ENCODE measurements around the gene SYNE2.

SYNE2 gene

DNA sequence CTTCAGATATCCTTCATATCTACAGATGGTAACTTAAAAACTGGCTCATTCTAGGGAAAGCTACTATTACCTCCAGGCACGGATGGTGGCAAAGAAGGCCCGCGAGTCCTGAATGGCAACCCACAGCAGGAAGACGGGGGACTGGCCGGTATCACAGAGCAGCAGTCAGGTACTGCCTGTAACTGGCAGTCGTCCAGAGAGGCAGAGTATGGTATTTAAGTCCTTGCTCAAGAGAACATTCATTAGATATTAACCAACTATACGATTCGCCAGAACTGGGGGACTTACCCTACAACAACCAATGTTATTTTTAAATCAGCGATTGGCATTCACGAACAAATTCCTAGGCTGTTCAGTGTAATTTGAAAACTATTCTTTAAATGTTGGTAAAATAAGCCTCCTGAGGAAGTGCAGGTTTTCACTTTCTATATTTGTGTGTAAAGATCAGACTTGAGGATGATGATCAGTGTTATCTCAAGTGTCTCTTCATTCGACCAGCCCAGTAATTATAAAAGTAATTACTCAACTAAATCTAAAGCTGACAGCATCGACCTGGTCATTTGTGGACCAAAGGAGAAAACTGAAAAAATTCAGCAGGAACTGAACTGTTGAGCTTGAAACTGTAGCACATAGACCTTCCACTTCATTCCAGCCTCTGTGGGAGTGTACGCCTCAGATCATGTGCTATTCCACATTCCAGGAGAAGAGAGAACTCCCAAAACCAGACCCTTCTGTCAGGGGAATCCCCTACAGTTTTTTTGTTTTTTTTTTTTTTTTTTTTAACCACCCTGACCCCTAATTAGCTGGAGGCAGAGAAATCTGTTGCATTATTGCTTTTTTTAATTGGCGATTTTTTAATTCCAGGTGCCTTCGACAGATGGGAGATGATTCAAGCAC, 365.8 kb downstream of the SYNE2 start:
- no peak for DNase-seq (ENCODE audit: low spot score)

DNA sequence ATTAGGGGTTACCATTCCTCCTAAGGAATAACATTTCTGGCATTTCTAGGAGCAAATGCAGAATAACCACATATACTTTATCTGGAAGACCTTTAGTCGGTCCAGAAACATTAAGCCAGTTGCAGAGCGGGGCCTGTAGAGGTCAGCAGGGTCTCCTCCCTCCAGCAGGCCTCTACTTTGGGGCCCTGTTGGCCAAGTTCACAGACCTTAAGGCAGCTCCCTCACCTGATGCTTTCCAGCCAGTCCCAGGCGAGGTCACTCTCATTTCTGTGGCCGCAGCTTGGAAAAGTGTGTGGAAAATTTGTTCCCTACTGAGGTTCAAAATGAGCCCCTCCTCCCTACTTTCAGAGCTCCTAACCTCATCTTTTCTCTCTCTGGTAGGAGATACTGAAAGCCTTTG, 367.3 kb downstream of the SYNE2 start:
- no peak for DNase-seq (ENCODE audit: low spot score)

DNA sequence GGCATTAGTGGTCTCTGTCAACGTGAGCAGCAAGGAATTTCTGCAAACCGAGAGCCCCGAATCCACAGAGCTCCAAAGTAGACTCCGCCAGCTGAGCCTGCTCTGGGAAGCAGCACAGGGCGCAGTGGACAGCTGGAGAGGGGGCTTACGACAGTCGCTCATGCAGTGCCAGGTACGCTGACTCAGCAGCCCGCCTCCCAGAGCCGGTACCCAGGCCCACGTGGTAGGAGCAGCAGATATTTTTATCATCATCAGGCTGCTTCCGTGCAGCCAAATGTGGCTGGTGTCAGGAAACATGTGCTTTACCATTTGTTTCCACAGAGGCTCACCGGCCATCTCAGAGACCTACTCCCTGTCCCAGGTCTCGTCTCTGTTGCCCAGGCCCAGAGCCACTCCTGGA, 367.7 kb downstream of the SYNE2 start:
- DNase-seq (ENCODE audit: low spot score), result no peak

DNA sequence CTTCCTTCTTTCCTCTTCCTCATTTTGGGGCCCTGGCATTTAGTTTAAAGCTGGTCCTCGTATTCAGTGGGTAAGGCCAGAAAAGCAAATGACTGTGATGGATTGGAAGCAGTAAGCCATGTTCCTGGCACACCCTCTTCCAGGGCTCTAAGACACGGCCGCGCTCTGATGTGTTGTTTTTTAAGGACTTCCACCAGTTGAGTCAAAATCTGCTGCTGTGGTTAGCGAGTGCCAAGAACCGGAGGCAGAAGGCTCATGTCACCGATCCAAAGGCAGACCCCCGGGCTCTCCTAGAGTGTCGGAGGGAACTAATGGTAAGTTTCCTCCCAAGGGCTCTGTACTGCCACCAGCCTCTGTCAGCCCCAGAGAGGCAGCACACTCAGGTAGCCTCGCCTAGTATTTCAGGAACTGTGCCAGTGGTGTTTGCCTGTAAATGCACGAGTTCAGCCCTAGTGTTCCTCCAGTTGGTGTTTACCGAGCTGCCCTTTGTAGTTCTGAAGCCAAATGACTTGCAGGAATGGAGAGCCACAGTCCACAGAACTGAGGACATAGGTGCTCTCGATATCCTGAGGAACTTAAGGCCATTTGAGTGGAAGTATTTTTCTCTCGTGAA, 368.7 kb downstream of the SYNE2 start:
- DNase-seq (ENCODE audit: low spot score), result no peak

- no peak for DNase-seq (ENCODE audit: low spot score)
Observed at GRCh38 chr14:64225151-64225757, 372.4 kb downstream of the SYNE2 start.

- DNase-seq (ENCODE audit: low spot score), result no peak
Observed at GRCh38 chr14:64227856-64228255, 375.1 kb downstream of the SYNE2 start.

GRCh38 chr14:64229489-64229888, 376.7 kb downstream of the SYNE2 start:
- no peak for DNase-seq (ENCODE audit: low spot score)

DNA sequence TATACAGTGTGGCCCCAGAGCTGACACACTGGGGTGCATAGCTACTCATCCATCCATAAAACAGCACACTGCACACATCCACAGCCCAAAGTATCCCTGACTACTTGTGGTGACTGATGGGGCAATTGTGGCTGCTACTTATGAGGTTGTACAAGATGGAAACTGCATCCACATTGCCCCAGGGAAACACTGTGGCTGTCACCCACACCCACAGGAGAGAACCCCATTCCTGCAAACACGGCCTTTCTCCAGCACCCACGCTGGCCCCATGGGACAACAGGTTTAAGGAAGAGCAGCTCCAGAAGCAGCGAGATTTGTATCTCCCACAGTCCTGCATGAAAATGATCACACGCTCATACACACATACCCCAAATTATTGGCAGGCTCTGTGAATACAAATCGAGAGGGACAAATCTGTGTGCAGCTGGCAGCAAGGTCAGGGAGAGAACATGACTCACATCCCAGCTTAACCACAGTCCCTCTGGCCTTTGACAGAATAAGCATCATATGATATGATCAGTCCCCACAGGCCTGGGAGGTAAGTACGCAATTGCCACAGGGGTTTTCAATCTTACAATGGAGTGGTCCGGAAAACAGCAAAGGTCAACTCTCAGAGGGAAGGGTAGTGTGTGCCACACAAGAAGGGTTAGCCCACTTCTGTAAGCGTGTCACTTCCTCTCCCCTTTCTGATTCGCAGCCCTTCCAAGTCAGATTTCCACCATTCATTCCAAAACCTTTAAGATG, 379.5 kb downstream of the SYNE2 start:
- peak; percentile 30 for DNase-seq (ENCODE audit: low spot score)

DNA sequence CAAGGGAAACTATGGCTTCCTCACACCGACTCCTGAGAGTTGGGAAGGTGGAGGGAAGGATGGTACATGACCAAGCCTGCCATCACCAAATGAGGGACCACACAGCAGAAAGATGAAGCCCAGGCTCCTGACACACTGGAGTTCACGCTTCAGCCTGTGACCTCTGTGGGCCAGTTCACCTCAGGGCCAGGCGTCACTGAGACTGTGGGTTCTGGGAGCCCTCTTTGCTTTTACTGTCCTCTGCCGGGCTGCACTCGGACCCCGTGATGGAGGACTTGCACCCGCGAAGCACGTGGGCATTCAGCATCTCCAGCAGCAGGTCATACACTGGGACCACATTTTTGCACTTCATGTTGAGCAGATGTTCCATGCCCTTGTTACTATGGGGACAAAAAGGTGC, 380.1 kb downstream of the SYNE2 start:
- no peak for DNase-seq (ENCODE audit: low spot score)

GRCh38 chr14:64233531-64234190, 380.9 kb downstream of the SYNE2 start:
- no peak for DNase-seq (ENCODE audit: low spot score)

- DNase-seq (ENCODE audit: low spot score), result no peak
Observed at GRCh38 chr14:64234877-64235651, 382.3 kb downstream of the SYNE2 start.

GRCh38 chr14:64235652-64236640, 383.1 kb downstream of the SYNE2 start:
- no peak for DNase-seq (ENCODE audit: low spot score)

DNA sequence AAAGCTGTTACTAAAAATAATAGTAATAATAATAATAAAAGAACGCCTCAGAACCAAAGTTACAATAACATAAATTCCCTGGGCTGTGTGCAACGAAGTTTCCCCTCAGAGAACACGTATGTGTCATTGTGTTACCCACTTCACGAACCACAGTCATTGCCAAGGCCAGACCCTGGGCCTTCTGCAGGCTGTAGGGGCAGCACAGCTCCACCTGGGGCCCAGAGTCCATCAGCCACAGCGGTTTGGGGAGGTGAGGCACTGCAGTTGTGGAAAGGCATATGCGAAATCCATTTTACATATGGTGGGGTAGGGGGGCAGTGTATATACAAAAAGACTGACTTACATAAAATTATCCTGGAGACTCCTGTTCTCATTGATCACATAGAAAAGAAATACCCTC, 385.2 kb downstream of the SYNE2 start:
- no peak for DNase-seq (ENCODE audit: low spot score)

DNA sequence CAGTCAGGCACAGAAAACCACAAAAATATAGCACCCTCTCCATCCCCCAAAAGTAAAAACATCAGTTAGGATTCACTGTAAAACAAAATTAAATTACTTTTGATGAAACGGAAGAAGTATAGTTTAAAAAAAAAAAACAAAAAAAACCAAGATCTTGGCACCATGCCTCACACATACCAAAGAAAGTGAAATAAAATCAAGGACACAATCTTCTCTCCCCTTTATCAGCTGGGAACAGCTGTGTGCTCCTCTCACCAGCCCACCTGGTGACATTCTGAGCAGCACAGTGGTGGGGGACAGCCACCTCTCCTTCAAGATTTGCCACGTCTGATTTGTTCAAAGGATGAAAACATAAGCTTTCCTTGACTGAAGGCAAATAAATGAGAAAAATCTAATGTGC, 385.8 kb downstream of the SYNE2 start:
- no peak for DNase-seq (ENCODE audit: low spot score)

DNA sequence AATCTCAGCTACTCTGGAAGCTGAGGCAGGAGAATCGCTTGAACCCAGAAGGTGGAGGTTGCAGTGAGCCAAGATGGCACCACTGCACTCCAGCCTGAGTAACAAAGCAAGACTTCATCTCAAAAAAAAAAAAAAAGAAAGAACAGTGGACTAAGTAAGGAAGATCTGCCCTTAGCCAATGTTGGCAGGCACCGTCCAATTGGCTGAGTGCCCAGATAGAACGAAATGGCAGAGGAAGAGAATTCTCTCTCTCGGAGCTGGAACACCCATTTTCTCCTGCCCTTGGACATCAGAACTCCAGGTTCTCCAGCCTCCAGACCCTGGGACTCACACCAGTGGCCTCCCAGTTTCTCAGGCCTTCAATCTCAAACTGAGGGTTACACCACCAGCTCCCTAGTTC, 391.5 kb downstream of the SYNE2 start:
- DNase-seq (ENCODE audit: low spot score), result no peak

- DNase-seq (ENCODE audit: low spot score), result no peak
Observed at GRCh38 chr14:64245491-64245890, 392.7 kb downstream of the SYNE2 start.

GRCh38 chr14:64246688-64247087, 393.9 kb downstream of the SYNE2 start:
- no peak for DNase-seq (ENCODE audit: low spot score)

- DNase-seq (ENCODE audit: low spot score), result no peak
Observed at GRCh38 chr14:64247195-64247594, 394.4 kb downstream of the SYNE2 start.

GRCh38 chr14:64248689-64249088, 395.9 kb downstream of the SYNE2 start:
- no peak for DNase-seq (ENCODE audit: low spot score)

- no peak for DNase-seq (ENCODE audit: low spot score)
Observed at GRCh38 chr14:64249363-64249762, 396.6 kb downstream of the SYNE2 start.

Measured in kidney capillary endothelial cell (primary cell).